Heart right ventricle (tissue), 16 donors: ENCODE data around the gene YJEFN3. TPM values are rescaled to one million over a fixed set of nuclear protein-coding genes. Genes with fewer than 3 reads are reported as not detected.

Experiments
- ATAC-seq, 8 donors: fragments of 200-7000 bp; cut with Tn5 transposase; one replicate each; pipeline ENCODE4 v1.9.1; 2020; ENCODE audit warnings: mild to moderate bottlenecking in 8 of 8, moderate library complexity in 8 of 8, moderate number of reproducible peaks in 1 of 8
- DNase-seq, 2 donors: peaks; one replicate each; pipeline ENCODE4 v3.0.0-alpha.2; 2020
- H3K27ac ChIP-seq, 10 donors: fragments of 200-600 bp; sonication (generic) in 2 of 10; one replicate each; pipeline versions ENCODE4 v1.5.0 to v1.8.0; 2020 to 2022; ENCODE audit warnings: mild to moderate bottlenecking in 3 of 10
- H3K27me3 ChIP-seq, 7 donors: fragments of 200-600 bp; one replicate each; pipeline ENCODE4 v1.8.0; 2021 to 2022; ENCODE audit warnings: mild to moderate bottlenecking in 2 of 7
- H3K36me3 ChIP-seq, 9 donors: fragments of 200-600 bp; sonication (generic) in 1 of 9; one replicate each; pipeline versions ENCODE4 v1.5.0 to v1.8.0; 2020 to 2022; ENCODE audit warnings: mild to moderate bottlenecking in 2 of 9
- H3K4me1 ChIP-seq, 9 donors: fragments of 200-600 bp; sonication (generic) in 1 of 9; one replicate each; pipeline versions ENCODE4 v1.5.0 to v1.8.0; 2020 to 2022; ENCODE audit warnings: mild to moderate bottlenecking in 4 of 9
- H3K4me3 ChIP-seq, 10 donors: fragments of 200-600 bp; sonication (generic) in 2 of 10; one replicate each; pipeline versions ENCODE4 v1.5.0 to v1.8.0; 2020 to 2022; ENCODE audit warnings: mild to moderate bottlenecking in 7 of 10, moderate library complexity in 2 of 10
- H3K9me3 ChIP-seq, 11 donors: fragments of 200-600 bp in 10 of 11; sonication (generic) in 2 of 11; one replicate each; pipeline versions ENCODE4 v1.5.0 to v1.8.0; 2013 to 2022; ENCODE audit warnings: mild to moderate bottlenecking in 2 of 11, control low read depth in 1 of 11, moderate library complexity in 1 of 11
- WGBS, 2 donors: extraction: QIAGEN DNeasy Blood & Tissue Kit; methylation state at CpG; one replicate each; pipeline ENCODE4 v1.1.7; 2013; ENCODE audit warnings: inconsistent platforms in 1 of 2; 5-methylcytosine and 5-hydroxymethylcytosine counted together
- intact Hi-C, 10 donors: fragments of 100-400 bp; cut with DNase I; formaldehyde crosslinking; loops; one replicate each; pipeline versions ENCODE4 v1.11.1 to v1.14.2; 2022
- polyA plus RNA-seq, 2 donors: library from polyadenylated mRNA; stranded (reverse); fragments of 200-250 nt; gene quantifications; one replicate each; pipeline ENCODE4 v1.2.3, GENCODE V29; 2013
- total RNA-seq, 10 donors: library from RNA; stranded (reverse); fragmentation: NEBNext Ultra II Directional in 3 of 10; extraction: Animal tissue kit (Norgen Biotek cat#: 25700) in 3 of 10; gene quantifications; one replicate each; pipeline versions ENCODE4 v1.2.1 to v1.2.4, GENCODE V29; 2021 to 2023
- TF ChIP-seq, protein P1 (sequence below), 9 donors: fragments of 200-600 bp; sonication (generic) in 2 of 9; IDR thresholded peaks; one replicate each; pipeline versions ENCODE4 v1.5.0 to v1.8.0; 2021 to 2022; ENCODE audit warnings: antibody characterized with exemption in 9 of 9, mild to moderate bottlenecking in 5 of 9, moderate library complexity in 1 of 9
- donor health status: Arrhythmogenic right ventricular cardiomyopathy.
- donor health status: ischemic (EF 13 %, LVEDD 7.1; RV severe dilation, severe dysfunction).
- donor health status: healthy with polysubstance abuse.
- donor health status: DM: no; HTN: yes; CAD: no.
- donor health status: DM: no; HTN: no; CAD: no.
- donor health status: ischemic (EF 25% LVEDD 6.9; RV normal size, moderate dysfunction).
- donor health status: ischemic (EF 25% LVEDD 5.7; RV mildly dilated, moderate dysfunction).
- donor health status: healthy.
- donor health status: DM: yes; HTN: yes; CAD: no.
- donor health status: Ischemic cardiomyopathy.
- donor health status: ischemic (EF 35%, LVEDD 5.7; RV mildly dilated, moderate dysfunction).
- donor health status: nonischemic (EF 11% LVEDD 7.7; RV severe dilation, severe dysfunction).
- donor health status: DM: yes; HTN: yes; CAD: no.
- donor health status: PGD.
- donor health status: ischemic (EF 29% LVEDD 5.4; RV normal size, mild dysfunction).
- donor health status: nonischemic (EF 23%, LVEDD 6.1; RV moderate dilation, normal function).

YJEFN3 gene
- total and polyA plus RNA-seq, 12 donors, result 2.1 to 13.1 (median 2.4) TPM

- H3K4me3 ChIP-seq, result no peak overlapping the region
- TF ChIP-seq, protein P1, sequence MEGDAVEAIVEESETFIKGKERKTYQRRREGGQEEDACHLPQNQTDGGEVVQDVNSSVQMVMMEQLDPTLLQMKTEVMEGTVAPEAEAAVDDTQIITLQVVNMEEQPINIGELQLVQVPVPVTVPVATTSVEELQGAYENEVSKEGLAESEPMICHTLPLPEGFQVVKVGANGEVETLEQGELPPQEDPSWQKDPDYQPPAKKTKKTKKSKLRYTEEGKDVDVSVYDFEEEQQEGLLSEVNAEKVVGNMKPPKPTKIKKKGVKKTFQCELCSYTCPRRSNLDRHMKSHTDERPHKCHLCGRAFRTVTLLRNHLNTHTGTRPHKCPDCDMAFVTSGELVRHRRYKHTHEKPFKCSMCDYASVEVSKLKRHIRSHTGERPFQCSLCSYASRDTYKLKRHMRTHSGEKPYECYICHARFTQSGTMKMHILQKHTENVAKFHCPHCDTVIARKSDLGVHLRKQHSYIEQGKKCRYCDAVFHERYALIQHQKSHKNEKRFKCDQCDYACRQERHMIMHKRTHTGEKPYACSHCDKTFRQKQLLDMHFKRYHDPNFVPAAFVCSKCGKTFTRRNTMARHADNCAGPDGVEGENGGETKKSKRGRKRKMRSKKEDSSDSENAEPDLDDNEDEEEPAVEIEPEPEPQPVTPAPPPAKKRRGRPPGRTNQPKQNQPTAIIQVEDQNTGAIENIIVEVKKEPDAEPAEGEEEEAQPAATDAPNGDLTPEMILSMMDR (IDR thresholded peaks at IDR 0.05), result no peak
- peak in 1 of 8 donors; percentile 14 for ATAC-seq
- intact Hi-C loops, result no loop called here
- WGBS, 2 donors, result 91% methylated on average over 17 of the region's 17 CpGs
- no peaks in the 10 kb centered on the region for H3K36me3 ChIP-seq
- no peaks in the 10 kb centered on the region for H3K9me3 ChIP-seq
- H3K27me3 ChIP-seq, result no peaks in the 10 kb centered on the region
- no peak overlapping the region for H3K27ac ChIP-seq
- no peak for DNase-seq
- H3K4me1 ChIP-seq, result no peaks in the 10 kb centered on the region
Measured at GRCh38 chr19:19563348-19563848, 34.7 kb downstream of the YJEFN3 start.

DNA sequence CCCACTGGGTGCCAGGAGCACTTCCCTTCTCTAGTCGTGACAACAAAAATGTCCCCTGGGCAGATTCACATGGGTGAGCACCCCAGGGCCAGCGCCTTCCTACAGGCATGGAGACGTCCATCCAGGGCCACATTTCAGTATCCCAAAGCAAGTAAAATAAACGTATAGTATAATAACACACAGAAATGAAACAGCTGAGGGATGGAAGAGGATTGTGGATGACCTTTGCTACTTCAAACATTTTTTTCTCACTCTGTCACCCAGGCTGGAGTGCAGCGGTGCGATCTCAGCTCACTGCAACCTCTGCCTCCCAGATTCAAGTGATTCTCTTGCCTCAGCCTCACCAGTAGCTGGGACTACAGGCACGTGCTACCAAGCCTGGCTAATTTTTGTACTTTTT lies 37.6 kb downstream of the YJEFN3 start:
- ATAC-seq, result no peak
- no peak for DNase-seq
- no peaks in the 10 kb centered on the region for H3K9me3 ChIP-seq
- no peaks in the 10 kb centered on the region for H3K27me3 ChIP-seq
- intact Hi-C loops, result no loop called here
- WGBS, 2 donors, result 79% methylated on average over 7 of the region's 7 CpGs
- no peaks in the 10 kb centered on the region for H3K4me1 ChIP-seq
- H3K4me3 ChIP-seq, result no peak overlapping the region
- no peaks in the 10 kb centered on the region for H3K36me3 ChIP-seq
- TF ChIP-seq, protein P1 (IDR thresholded peaks at IDR 0.05), result no peak
- H3K27ac ChIP-seq, result no peak overlapping the region

- H3K4me1 ChIP-seq, result no peaks in the 10 kb centered on the region
- TF ChIP-seq, protein P1 (IDR thresholded peaks at IDR 0.05), result no peak
- ATAC-seq, result no peak
- no peaks in the 10 kb centered on the region for H3K36me3 ChIP-seq
- no peak overlapping the region for H3K27ac ChIP-seq
- H3K27me3 ChIP-seq, result no peaks in the 10 kb centered on the region
- intact Hi-C loops, result no loop called here
- no peaks in the 10 kb centered on the region for H3K9me3 ChIP-seq
- no peak for DNase-seq
- no peak overlapping the region for H3K4me3 ChIP-seq
- WGBS, 2 donors, result 75 to 80% methylated on average over 3 of the region's 3 CpGs
Measured at GRCh38 chr19:19567391-19567790, 38.7 kb downstream of the YJEFN3 start.

GRCh38 chr19:19568802-19569756 lies 40.4 kb downstream of the YJEFN3 start:
- TF ChIP-seq, protein P1 (IDR thresholded peaks at IDR 0.05), result no peak
- Histone ChIP-seq H3K27ac (no peak overlapping the region), H3K27me3 (no peaks in the 10 kb centered on the region), H3K36me3 (no peaks in the 10 kb centered on the region), H3K4me1 (no peaks in the 10 kb centered on the region), H3K9me3 (no peaks in the 10 kb centered on the region), H3K4me3 (no peak overlapping the region)
- intact Hi-C loops, result no loop called here
- DNase-seq (no peak), ATAC-seq (no peak)
- WGBS, 2 donors, result 88 to 90% methylated on average over 25 of the region's 25 CpGs
